NCI-H2196 treated with DMSO at 0.1 percent for 48 hours (cell line): ENCODE data around the gene MSI2.

ENCODE experiments used
- DNase-seq: peaks from one replicate; lab custom pipeline; 2025; ENCODE audit not compliant: unreplicated experiment; lab: John Stamatoyannopoulos, UW

Gene MSI2

DNA sequence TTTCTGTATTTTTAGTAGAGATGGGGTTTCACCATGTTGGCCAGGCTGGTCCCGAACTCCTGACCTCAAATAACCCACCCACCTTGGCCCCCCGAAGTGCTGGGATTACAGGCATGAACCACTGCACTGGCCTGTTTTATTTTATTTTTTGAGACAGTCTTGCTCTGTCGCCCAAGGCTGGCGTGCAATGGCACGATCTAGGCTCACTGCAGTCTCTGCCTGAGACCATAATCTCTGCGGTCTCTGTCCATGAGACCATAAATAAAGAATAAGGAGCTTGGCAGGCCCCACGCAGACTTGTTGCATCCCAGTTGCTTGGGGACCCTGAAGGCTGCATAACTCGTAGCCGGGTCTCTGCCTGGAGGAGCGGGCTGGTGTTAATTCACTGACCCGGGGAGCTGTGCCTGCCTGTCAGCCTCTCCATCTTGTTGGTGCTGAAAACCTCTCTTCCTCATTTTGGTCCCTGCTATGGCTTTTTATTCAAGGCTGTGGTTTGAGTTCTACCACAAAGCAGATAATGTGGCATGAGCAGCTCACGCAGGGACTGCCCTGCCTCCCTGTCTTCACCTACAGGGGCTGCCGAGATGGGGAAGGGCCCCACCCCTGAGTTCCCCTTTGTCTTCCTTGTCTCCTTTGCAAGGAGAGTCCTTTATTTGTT lies 82.1 kb downstream of the MSI2 start:
- DNase-seq, result no peak

DNA sequence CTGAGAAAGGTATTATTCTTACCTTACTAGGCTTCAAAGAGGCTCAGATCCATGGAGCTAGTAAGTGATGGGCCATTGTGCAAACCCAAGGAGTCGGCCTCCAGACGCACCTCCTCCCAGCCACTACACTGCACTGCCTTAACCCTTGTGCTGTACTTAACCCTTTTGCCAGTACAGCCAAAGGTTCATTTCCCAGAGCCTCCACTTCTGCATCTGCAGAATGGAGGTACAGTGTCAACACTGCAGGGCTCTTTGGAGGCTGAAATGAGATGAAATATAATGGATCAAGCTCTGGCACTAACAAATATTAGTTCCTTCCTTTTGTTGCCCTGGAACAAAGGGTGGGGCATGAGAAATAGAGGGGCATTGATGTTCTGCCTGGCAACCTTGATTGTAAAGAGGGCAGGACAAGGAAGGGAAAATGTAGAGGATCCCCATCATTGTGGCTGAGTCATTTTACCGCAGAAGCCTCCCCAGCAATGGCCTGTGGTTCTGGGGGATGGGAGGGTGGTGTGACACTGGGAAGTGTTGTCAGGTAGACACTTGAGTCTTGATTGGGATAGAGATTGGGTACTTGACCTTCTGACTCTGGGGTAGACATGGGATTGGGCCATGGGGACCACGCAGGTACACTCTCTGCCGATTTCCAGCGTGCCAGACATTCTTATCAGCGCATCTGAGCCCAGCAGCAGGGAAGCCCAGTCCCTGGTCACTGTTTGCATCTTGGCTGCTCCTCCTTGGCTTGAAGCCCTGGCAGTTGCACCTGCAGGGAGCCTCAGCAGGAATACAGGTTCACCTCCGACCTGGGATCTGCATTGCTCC lies 84.0 kb downstream of the MSI2 start:
- DNase-seq, result no peak

DNA sequence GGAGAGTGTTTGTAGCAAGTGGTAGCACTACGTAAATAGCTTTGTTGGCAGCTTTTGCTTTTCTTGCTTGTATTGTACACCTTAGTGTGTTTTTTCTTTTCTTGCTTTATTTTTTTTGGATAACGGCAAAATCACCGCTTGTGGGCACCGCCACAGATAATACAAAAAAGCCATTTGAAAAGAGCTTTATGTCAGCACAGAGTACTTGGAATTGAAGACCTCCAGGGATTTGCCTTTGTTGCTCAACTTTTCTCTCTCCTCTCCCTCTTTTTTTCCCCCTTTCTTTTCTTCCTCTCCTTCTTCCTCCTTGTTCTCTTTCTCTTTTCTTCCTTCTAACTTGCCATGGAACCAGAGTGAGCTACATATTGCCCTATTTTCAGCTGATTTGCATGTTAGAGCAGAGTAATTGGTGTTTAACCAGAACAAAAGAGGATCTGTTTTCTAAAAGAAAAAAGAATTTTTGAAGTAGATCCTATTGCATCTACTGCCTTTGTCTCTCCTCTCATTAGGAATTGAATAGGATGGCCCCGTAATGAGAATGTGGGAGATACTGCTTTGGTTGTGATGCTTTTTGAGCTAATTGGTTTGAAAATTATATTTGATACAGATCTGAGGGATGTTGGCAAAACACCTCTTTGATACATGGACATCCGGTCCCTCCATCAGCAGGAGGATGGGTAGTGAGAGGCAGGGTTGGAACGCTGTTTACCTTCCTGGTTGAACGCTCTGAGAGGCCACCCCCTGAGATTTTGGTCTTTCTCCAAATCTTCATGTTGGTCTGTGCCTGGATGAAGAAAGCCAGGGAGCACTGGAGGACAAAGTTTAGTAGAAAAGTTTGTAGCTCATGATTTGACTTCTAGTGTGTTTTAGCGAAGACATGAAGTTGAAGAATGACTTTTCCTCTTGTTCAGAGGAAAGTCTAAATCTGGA lies 85.6 kb downstream of the MSI2 start:
- no peak for DNase-seq

DNA sequence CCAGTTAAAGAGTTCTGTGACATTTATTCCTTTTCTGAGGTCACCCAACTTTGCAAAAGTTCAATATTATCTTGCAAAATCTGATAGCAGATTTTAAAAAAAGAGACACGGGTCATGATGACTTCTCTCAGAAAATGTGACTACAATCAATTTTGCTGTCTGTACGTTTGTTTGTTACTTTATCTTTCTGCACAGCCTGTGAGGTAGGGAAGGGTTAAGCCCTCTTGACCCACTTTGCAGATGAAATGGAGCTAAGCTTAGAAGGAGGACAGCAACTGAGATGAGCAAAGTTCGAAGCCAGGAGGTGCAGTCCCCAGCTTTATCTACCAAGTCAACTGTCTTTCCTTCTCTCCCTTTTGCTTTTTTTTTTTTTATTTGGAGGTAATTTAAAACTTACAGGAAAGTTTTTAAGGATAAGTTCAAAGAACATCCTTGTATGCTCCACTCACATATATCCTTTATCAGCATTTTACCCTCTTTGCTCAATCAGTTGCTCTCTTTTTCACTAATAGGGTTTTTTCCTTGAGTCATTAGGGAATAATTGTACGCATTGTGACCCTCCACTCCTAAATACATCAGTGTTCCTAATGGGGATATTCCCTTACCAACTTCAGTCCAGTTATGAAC lies 86.8 kb downstream of the MSI2 start:
- DNase-seq, result no peak

DNA sequence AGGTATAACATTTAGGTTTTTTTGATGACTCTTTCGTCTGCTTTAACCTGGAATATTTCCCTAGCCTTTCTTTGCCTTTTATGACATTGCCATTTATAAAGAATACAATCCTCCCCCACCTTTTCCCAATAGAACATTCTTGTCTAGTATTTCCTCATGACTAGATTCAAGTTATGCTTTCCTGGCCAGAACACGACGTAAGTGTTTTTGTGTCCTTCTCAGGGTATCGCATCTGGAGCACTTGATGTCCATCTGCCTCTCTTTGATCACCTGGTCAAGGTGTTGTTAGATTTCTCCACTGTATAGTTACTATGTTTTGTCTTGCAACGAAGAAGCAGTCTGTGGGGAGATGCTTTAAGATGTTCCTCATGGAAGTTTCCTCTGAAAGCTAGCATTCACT lies 87.4 kb downstream of the MSI2 start:
- DNase-seq, result no peak

DNA sequence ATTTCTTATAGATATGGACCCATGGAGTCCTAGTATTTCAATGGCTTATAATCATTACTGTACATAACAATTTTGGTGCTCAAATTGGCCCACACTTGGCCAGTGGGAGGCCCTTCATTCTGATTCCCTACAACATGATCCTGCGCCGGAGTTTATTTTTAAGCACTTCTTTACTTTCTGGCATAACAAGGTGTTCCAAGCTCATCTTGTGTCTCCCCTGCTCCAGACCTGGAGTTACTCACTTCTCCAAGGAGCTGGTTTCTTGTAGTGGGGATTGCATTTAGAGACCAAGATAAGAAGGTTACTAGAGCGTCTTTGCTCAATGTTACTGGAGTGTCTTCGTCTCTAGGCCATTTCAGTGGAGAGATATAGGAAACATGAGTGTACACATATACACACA lies 87.9 kb downstream of the MSI2 start:
- DNase-seq, result no peak

DNA sequence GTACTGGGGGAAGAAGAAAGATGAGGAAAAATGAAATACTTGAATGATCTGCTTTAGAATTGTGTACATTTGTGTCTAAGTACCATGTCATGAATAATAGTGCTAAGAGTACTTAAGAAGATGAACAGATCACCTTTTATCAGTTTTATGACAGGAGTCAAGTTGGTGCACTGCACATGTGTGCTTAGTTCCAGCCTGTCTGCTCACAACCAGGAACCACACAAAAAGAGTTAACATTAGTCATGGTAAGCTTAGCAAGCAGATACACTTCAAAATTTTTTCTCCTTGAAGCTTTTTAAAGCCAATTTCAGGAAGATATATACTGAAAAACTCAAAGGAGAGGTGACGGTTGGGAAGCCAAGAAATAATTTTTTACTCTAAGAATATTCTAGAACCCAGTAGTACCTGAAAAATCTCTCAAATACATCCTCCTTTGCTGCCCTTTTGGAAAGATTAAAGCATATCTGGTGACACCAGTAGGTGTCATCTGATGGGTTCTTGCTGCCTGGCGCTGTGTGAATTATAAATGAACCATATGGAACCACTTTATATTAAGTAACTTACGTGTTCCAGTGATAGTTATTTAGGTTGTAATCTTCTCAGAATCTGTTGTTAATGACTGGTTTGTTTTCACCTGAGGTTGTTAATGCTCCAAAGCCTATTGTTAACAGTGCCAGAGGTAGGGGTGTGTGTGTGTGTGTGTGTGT lies 93.4 kb downstream of the MSI2 start:
- DNase-seq, result no peak

DNA sequence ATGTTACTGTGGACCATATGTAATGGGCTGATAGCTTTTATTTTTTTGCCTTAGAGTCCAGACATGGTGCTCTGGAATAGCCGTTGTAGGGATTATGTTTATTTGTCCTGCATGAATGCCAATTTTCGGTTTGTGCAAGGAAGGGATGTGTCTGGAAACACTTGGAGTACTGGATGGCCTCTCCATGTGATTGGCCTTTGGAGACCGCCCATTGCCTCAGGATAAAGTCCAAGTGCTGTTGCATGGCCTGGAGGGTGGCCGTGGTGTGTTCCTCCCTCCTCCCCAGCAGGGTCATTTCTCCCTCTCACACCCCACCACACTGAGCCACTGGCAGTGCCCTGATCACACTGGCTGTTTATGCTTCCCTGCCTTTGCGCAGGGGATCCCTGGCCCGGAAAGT lies 93.9 kb downstream of the MSI2 start:
- no peak for DNase-seq

DNA sequence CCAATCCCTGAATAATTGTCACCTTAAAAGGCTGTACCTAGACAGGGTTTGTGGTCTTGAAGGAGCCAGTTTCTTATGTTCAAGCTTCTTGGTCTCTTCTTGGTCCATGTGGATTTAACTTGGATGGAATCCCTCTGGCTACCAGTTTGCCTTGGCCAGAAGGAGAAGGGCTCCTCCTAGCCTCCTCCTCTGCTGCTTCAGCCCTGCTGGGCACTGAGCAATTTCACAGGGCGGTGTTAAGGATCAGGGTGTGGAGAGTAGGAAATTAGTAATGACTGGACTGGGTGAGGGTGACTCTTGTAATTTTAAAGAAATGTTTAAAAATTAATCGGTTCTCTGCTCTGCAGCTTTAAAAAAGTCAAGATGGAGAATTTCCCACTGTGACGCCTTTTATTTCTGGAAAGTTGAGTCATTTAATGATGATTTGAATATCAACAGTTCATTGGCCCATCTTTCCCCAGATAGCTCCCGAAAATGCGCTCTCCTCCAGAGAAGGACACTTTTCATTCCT lies 96.4 kb downstream of the MSI2 start:
- no peak for DNase-seq

DNA sequence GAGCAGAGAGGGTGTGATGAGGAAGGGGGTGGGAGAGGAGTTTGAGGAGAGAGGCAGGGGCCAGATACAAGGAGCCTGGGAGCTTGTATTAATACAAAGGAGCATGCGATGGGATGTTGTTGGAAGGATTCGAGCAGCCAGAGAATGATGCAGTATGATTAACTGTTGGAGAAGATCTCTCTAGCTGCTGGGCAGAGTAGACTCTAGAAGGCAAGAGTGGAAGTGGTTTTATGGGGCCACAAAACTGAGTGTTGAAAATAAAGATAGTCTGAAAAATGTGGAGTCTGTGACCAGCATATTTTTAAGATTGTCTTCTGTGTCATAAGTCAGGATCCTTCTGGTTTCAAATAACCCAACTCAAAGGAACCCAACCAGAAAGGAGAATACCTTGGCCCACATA lies 98.3 kb downstream of the MSI2 start:
- DNase-seq, result no peak

DNA sequence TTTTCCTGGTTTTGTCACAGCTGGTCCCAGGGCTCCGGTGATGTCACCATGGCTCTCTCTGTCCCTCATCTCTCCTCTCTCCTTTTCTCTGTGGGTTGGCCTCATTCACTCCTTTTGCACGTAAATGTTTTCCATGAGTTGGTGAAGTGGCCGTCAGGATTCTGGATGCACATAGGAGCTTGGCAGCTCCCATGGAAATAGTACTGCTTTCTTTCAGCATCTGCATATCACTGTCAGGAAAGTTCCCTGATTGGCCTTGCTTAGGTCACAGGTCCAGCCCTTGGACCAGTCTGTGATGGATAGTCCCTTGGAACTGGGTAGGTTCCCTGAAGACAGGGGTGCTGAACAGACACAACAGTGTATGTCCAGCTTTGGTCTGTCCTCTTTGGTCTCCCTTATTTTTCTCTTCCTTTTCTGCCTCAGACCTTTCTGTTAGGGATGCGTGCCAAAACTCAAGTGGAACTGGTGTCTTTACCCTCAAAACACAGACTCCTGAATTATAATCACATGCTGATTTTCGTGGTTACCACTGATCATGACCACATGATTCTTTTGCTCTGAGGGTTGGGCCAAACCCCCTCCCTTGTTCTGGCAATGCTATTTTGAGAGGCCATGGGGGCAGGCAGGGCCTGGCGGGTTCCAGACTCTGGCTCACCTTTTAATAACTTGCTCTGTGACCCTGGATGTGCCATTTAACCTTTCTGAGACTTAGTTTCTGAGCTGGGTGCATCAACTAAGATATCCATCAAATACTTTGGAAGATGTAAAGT lies 99.0 kb downstream of the MSI2 start:
- DNase-seq, result peak; percentile 38

DNA sequence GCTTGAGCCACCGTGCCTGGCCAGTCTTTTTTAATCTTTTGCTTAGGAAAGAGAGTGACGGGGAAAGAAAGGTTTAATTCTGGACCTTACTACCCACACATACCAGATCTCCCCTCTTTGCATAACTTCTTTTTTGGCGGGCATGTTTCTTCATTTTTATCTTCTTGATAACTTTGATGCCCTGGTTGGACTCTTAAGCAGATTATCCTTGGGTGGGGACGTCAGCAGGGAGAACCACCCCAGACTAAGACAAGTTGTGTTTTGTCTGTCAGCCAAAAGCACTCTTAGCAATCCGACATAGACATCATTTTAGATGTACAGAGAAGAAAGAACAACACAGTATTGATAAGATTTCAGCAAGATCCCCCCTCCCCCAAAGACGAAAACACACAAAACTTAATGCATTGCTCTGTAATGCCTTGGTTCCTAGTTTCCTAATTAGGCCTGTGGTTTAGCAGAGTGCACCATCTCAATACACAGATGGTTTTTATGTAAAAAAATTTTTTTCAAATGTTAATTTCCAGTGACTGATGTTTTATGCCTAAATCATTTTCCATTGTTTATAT lies 99.9 kb downstream of the MSI2 start:
- DNase-seq, result no peak

DNA sequence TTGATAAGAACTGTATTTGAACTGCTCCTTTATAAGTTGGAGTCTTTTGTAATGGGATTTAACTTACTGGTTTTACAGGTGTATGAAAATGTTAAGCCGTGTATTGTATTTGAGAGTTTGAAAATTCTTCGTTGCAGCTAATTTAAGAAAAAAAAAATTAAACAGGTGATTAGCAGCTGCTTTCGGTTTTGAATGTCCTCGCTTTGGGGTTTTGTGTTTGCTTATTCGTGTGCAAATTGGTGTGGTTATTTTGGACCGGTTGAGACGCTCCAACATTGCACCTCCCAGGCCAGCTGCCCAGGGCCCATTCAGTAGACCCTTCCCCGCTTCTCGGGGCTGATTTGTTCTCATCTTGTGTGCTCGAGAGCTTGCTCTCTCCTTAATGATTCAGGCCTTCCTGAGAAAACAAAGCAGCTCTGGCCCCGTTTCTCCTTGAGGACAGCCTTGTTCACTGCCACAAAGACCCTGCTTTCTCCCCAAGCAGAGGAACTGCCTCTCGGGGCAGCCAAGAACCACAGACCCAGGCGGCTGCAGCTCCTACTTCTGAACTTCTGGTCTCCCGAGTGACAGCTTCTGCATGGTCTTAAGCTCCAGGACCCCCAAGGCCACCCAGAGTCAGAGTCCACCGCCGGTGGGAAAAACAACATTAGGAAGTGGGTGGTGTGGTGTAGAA lies 100.5 kb downstream of the MSI2 start:
- no peak for DNase-seq

DNA sequence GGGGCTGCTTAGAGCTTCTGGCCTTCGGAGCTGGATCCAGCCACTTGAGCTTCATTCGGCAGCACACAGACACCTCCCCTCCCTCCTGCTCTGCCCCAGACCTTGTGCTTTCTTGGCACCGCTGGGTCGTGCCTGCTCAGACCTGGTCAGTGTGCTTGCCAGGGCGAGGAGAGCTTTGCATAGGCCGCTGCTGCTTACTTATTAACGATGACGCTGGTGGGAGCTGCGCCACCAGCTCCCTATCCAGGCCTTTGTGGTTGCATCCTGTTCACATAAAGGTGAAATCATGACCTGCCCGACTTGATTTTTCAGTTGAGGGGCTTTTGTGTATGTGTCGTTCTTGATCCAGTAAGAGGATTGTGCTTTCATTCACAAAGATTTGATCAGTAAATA lies 101.1 kb downstream of the MSI2 start:
- peak; percentile 88 for DNase-seq

DNA sequence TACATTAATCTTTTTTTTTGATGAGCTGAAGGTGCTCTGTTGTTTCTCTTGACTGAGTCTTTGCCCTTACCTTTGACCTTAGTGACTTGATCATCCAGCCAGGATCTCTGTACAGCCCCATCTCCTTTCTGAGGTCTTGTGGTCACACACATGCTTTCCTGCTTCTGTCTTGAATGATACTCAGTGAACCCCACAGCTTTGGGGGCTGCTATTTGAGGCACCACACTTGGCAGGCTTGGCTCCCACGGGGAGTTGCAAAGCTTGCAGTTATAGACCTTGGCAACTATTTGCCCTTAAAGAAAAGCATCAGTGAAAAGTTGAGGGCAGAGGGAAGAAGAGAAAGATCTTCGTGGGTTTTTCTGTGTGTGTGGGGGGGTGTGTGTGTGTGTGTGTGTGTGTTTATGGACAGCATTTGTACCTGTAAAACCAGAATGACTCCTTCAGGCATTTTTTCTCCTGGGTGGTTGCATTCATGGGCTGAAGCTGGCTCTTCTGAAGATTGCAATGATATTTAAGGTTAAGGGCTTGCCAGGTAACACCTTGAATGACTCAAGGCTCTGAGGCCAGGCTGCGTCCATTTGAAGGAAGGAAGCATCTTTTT lies 101.6 kb downstream of the MSI2 start:
- no peak for DNase-seq

DNA sequence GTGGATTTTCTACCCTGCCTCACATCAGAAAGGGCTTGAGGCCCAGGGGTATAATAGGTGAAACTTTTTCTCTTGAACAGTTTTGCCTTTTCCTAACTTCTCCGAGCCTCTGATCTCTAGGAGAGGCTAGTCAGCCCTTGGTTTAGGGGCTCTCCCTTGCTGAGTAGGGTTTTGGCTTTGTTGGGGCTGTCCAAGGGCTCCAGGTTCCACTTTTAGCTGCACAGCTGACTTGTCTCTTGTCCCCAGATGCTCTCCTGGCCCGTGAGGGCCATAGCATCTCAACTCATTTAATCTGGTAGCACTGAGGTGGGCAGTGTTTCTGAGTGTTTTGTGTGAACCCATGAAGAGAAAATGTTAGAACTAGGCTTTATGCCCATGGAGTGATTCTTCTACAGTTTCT lies 103.9 kb downstream of the MSI2 start:
- no peak for DNase-seq

DNA sequence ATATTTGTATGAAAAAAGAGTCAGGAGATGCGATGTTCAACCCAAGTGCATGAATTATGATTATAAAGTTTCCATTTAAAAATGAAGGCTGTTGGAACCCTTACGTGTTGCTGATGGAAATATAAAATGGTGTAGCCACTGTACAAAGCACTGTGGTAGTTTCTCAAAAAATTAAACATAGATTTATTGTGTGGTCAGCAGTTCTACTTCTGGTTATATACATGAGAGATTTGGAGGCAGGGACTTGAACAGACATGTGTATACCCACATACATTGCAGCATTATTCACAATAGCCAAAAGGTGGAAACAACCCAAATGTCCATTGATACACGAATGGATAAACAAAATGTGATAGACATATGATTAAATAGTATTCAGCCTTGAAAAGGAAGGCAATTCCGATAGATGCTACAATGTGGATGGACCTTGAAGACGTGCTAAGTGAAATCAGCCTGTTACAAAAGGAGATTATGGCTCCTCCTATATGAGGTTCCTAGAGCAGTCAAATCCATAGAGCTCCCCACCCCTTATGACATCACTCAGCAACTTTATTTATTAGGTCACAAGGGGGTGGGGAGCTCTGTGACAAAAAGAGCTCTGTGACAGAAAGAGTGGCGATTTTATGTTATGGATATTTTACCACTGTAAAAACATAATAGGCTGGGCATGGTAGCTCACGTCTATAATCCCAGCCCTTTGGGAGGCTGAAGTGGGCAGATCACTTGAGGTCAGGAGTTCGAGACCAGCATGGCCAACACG lies 106.7 kb downstream of the MSI2 start:
- DNase-seq, result no peak

DNA sequence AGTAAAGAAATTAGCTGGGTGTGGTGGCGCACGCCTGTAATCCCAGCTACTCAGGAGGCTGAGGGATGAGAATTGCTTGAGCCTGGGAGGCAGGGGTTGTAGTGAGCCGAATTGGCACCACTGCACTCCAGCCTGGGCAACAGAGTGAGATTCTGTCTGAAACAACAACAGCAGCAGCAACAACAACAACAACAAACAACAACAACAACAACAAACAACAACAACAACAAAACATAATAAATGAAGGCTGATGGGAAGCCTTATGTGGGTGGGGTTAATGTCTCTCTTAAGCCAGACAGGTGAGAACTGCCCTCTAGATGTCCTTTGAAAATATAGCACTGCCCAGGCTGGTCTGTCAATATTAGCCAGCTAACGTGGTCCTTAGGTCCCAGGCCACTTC lies 107.3 kb downstream of the MSI2 start:
- no peak for DNase-seq
